Lung microvascular endothelial cell (primary cell): ENCODE results near the gene CD48. TPM values are rescaled to one million over a fixed set of nuclear protein-coding genes. Genes with fewer than 3 reads are reported as not detected.

Experiments used
- DNase-seq, 2 donors: peaks; one replicate each; pipeline versions ENCODE4 v3.0.0 to v3.0.0-alpha.2; 2010; ENCODE audit warnings: low read depth in 2 of 2
- total RNA-seq: library from RNA; depleted of rRNA; stranded (reverse); fragments of >200 nt; gene quantifications from 2 replicates; pipeline ENCODE4 v1.2.1, GENCODE V29; 2014

CD48 gene, protein sequence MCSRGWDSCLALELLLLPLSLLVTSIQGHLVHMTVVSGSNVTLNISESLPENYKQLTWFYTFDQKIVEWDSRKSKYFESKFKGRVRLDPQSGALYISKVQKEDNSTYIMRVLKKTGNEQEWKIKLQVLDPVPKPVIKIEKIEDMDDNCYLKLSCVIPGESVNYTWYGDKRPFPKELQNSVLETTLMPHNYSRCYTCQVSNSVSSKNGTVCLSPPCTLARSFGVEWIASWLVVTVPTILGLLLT
- not detected in 2 replicates for total RNA-seq

DNA sequence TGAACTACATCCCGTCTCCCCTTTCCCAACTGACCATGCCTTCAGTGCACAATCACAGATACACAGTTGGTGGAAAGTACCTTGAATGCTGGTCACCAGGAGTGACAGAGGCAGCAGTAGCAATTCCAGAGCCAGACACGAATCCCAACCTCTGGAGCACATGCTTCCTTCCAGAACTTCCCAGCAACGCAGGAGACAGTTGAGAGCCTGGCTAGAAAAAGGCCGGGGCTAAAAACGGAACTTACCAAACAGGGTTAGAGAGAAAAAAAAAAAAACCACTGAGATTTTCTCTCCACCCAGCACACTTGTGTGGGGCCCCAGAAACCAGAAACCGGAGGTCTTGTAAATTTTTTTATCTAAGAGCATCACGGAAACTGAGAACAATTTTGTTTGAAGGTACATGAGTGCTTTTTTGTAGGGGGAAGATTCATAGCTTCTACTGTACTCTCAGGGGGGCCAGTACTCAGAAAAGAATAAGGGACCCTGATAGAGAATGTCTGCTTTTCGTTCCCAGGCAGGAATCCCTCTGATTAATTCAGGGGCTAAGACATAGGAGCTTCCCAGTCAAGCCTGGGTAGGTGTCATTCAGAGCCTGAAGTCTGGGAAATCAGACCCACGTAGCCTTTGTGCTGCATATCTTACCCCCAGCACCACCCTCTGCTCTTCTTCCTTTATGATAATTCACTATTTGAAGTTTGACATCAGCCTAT lies at the start of gene CD48:
TSS of gene CD48 (minus strand) at position 221 of the 710 bp plus-strand sequence. CDS start at position 162, 59 bp downstream.
- no peak for DNase-seq

DNA sequence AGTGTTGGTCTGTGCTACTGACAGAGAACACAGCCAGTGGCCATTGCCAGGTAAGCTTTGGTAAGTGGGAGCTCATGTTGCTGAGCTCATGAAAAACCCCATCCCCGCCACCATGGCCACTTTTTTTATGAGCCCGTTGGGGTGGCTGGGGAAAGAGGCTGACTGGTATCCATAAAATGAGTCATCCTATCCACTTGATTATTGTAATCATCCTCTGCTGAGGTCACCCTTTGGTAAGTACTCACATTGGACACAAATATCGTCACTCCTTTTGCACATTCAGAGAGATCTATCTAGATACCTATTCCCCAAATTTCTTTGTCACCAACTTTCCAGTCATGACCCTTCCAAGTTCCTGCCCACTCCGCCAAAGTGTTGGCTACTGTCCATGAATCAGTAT lies 49.4 kb upstream of the CD48 start:
- DNase-seq = no peak

DNA sequence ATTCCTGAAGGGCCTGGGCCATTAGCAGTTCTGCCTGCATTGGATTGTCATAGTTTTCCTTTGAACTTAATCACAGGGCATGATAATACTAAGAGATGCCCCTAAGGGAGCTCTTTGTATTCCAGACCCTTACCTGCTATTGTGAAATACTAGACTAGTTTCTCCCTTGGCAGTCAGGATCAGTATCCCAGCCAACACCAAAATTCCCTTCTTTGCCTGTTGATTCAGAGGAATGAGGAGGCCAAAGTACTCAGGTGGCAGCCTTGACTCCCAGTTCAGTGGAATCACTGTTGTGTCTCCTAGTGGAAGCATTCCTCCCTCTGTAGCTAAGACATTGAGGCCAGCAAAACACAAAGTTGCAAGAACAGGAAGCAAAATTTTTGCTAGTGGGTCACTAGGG lies 48.1 kb upstream of the CD48 start:
- no peak for DNase-seq

DNA sequence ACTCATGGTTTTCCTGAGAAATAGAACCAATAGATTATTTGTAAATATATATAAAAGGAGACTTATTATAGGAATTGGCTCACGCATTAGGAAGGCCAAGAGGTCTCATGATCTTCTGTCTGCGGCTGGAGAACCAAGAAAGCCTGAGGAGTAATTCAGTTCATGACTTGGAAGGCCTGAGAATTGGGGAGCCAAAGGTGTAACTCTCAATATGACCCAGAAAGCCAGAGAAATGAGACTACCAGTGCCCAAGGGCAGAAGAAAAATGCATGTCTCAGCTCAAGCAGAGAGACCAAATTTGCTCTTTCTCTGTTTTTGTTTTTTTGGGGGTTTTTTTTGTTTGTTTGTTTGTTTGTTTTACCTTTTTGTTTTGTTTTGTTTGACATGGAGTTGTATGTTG lies 46.9 kb upstream of the CD48 start:
- DNase-seq = no peak

DNA sequence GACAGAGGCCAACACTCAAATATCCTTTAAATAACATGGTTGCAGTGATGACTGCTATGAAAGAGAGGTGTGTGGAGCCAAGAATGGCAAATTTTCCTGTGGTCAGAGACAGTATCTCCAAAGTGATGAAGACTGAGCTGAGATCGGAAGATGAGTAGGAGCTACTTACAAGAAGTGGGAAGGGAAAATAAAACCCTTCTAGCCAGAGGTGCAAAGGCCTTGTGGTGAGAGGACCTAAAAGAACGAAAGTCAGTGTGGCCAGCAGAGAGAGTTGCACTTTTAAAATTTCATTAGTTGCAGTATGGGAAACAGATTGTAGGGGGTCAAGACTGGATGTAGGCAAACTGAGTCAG lies 45.2 kb upstream of the CD48 start:
- DNase-seq = no peak

DNA sequence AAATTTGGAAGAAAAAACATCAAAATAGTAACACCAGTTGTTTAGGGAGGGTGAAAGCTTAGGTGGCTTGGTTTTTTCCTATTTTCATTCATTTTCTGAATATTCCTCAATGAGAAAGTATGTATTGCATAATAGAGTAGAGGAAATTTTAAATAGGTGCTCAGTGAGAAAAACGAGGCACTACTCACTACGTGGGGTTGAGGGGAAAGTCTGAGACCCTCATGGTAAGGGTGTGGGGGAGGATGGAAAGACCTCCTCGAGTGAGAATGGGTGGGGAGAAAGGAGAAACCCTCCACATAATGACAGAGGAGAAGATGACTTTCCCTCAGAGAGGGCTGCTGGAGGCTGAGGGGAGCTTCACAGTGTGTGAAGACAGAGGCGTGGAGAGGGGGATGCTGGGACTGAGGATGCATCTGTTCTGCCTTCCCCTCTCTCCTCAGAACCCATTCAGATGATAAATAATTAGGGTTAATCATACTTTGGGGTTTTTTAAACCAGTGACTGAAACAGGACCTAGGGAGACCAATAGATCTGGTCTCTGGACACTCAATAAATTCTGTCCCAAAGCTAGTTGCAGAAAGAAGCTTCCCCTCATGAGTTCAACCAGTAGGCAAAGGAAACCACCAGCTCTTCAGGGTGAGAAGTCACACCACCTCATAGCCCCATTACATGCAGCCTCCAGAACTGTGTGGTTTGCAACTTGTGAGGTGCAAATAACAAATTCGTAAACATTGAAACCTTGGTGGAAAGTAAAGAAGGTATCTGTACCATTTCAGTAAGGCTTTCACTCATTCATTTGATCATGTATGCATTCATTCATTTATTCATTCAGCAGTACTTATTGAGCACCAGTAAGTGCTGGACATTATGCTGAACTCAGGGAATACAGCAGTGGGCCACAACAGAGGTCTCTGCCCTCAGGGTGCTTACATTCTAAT lies 44.6 kb upstream of the CD48 start:
- DNase-seq = no peak

DNA sequence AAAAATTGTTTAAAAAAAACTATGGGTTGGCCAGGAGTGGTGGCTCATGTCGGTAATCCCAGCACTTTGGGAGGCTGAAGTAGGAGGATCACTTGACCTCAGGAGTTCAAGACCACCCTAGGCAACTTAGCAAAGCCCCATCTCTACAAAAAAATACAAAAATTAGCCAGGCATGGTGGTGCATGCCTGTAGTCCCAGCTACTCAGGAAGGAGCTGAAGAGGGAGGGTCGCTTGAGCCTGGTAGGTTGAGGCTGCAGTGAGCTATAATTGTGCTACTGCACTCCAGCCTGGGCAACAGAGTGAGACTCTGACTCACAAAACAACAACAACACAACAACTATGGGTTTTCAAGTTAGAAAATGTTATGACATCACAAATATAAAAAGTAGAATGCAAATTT lies 43.8 kb upstream of the CD48 start:
- no peak for DNase-seq

DNA sequence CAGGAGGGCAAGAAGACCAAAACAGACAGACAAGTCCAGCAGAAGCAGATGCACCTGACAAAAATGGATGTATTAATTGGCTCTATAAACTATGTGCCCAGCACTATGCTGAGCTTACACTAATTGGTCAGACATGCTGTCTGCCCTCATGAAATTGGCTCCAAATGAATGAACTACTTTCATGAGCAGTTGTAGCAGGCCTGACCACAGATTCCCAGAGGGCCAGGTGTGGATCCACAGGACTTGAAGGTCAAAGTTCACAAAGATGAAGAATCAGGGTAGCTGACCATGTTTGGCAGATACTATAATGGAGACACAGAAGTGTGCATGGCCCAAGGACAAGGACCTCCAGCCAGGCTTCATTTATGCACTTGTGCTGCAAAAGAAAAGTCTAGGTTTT lies 42.0 kb upstream of the CD48 start:
- no peak for DNase-seq

DNA sequence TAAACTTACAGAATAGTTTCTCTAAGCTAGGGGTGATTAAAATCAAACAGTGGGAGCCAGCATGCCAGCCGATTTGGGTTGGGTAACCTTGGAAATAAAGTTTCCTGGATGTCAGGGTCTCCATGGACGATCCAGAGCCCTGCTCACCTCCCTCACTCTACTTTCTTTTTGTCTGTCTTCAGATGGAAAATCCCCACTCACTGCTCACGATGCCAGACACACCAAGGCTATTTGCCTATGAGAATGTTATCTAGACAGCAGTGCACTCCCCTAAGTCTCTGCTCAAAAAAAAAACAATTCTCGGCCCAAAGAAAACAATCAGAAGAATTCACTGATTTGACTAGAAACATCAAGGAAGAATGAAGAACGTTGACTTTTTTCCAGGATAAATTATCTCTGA lies 41.3 kb upstream of the CD48 start:
- no peak for DNase-seq

DNA sequence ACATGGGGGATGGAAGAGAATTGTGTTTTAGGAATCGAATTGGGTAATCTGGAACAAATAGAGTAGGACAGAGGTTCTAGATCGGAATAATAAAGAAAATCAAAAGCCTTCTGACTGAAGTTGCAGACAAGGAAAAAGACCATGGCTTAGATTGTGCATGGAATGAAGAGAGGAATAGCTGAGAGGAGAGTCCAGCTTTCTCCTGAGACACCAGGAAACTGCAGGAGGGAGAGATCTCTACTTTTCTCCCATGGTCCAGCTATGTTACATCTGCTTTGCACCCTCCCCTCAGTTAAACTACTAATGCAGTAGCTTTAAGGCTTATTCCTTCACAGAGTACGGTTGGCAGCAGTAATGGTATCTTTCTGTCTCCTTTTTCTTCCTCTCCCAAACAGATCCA lies 40.8 kb upstream of the CD48 start:
- DNase-seq = no peak

DNA sequence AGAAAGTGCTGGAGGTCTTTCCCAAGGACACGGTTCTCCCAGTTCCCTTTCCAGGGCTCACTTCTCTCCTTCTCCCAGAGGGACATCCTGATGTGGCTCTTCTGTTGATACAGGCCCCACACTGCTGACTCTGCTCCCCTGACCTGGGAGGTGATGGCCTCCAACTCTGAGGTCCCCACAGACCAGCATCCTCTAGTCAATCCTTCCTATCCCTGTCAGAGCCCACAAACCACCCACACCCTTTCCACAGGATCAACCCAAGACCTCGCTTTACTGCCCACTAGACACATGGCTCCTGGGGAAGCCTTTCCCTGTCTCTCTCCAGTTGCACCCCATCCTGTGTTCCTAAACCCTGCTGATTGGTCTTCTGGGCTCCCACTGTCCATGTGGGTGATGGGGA lies 39.0 kb upstream of the CD48 start:
- DNase-seq = no peak

DNA sequence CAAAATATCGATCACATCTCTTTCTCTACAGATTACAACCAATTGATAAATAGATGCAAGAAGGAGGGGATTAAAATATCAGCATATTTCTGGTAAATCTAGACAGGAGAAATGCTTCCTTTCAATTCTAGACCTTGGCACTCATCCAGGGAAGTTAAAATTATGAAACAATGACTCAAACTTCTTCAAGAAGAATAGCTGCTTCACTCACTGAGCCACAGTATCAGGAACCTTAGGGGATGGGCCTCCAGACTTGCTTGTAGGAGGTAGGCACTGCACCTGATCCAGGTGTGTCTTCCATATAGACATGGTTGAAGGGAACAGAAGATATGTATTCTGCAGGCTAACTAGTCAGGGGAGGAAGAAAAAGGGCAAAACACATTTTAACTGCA lies 37.3 kb upstream of the CD48 start:
- peak in 1 of 2 donors; percentile 22 for DNase-seq

DNA sequence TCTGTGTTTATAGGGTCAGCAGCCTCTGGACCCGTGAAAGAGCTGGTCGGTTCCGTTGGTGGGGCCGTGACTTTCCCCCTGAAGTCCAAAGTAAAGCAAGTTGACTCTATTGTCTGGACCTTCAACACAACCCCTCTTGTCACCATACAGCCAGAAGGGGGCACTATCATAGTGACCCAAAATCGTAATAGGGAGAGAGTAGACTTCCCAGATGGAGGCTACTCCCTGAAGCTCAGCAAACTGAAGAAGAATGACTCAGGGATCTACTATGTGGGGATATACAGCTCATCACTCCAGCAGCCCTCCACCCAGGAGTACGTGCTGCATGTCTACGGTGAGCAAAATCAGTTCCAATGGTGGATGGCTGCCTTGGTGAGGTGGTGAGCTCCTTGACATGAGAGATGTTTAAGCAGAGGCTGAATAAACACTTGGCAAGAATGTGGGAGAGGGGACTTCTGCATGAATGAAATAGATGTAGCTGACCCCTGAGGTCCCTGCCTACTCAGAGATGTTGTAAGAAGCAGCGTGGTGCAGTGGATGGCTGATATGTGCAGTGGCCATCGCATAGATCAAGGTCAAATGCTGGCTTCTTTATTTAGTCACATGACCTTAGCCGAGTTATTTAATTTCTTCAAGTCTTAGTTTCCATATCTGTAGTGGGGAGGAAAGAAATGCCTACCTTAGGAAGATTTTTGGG lies 36.7 kb upstream of the CD48 start:
- no peak for DNase-seq

DNA sequence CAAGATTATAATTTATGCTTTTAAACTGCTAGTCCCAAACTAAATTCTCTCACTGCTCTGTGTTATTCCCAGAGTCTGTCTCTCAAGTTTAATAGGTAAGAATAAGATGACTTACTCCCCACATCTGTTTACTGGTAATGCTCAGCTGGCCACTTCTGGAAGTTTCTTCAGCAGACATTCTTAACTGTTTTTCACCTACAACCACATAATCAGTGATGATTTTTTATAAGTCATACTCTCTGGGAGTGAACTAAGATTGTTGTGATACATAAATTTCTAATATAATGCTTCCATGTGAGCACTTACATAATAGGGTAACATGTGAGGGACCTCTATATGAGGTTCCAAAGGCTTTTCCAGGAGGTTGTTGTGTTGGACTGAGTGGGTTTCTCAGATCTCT lies 36.1 kb upstream of the CD48 start:
- no peak for DNase-seq

DNA sequence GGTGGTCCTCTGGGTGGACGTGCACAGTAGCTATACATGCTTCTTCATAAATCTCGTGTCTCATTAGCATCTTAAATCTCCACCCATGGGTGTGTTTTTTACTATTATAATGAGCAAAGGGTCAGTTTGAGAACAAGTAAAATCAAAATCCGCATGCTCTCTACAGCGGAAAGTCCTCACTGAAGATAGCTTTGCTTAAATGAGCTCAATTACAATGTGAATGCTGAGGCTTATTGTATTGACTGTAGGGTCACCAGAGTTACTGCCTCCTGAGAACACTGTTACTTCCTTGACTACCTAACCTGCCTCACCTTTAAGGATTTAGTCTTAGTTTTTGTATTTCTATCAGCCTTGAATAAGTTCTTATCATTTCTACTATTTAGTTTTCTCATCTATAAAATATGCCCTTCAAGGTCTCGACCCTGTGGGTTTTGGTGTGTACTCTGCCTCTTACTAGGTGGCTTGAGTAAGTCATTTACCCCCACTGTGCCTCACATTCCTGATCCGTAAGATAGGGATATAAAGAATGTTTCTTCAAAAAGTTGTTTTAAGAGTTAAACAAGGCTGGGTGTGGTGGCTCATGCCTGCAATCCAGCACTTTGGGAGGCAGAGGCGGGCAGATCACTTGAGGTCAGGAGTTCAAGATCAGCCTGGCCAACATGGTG lies 35.3 kb upstream of the CD48 start:
- no peak for DNase-seq

DNA sequence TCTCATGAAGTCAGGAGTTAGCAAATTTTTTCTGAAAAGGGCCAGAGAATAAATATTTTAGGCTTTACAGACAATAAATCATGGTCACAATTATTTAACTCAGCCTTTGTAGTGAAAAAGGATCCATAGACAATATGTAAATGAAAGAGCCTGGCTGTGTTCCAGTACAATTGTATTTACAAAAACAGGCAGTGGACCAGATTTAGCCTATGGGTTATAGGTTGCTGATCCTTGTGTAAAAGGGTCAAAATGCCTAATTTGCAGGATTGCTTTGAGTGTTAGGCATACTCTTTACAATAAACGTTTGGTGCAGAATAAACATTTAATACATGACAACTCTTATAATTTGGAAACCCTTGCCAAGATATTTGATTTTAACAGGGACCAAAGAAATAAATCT lies 33.9 kb upstream of the CD48 start:
- no peak for DNase-seq

DNA sequence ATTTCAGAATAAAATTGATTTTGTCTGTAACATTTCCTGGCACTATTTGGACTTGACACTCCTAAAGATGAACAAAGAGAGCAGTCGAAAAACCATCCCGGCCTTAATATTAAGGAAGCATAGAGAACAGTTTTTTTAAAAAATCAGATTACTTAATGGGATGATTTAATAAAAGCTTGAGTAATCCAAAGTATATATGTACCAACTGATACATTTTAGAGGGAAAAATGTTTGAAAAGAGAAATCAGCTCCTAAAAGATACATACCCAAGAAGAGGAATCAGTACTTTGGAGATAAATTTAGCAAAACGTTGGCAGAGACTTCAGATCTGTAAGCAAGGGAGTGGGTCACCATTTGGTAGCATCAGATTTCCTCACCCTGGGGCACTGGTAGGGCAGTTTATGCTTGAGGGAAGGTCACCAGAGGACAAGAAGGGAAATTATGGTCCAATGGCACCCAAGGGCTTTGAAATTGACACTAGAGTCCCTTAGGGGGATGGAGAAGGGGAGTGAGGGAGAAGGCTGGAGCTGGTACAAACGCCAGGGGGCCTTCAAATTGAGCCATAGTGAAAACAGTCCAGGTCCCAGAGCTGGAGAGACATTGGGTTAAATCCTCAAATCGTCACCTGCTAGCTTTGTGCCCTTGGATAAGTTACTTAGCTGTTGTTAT lies 33.4 kb upstream of the CD48 start:
- DNase-seq = no peak

DNA sequence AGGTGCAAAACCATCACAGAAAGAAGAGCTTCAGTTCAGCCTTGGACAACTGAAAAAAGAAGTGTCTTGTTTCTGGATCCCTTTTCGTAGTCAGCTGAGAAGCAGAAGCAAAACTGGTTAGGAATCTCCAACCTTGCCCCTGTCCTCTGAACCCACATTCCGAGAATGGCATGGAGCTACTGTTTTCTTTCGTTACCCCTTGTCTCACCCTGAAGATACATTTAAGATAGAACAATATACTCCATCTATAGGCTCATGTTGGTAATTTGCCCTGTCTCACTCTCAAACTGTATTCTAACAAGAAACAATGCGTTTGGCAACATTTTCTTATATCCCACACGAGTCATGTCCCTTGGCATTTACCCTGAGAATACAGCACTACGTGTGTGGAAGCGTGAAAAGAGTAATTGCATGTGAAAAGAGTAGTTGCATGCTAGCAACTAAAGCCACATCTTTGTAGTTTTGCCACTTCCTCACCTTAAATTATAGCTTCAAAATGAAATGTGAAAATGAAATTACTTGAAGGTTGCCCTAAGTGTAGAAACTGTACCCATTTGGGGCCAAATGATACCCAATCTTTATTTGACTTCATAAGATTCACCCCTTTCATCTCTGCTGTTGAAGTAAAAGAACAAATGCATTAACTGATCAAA lies 32.7 kb upstream of the CD48 start:
- DNase-seq = no peak

DNA sequence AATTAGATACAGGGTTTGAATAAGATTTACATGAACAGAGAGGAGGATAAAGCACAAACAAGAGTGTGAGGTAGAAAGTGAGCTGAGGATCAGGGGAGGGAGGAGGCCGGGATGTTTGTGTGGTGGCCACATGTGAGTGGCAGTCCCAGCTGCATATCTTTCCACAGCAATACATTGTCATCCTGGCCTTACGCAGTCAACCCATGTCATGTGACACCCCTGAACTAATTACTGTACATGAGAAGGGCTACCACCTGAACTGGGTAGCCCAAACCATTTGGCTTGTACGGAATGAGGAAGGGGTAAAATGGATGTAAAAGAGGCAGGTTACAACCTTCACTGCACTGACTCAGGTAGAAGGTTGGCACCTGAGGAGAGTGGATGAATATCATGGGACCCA lies 31.6 kb upstream of the CD48 start:
- DNase-seq = no peak

DNA sequence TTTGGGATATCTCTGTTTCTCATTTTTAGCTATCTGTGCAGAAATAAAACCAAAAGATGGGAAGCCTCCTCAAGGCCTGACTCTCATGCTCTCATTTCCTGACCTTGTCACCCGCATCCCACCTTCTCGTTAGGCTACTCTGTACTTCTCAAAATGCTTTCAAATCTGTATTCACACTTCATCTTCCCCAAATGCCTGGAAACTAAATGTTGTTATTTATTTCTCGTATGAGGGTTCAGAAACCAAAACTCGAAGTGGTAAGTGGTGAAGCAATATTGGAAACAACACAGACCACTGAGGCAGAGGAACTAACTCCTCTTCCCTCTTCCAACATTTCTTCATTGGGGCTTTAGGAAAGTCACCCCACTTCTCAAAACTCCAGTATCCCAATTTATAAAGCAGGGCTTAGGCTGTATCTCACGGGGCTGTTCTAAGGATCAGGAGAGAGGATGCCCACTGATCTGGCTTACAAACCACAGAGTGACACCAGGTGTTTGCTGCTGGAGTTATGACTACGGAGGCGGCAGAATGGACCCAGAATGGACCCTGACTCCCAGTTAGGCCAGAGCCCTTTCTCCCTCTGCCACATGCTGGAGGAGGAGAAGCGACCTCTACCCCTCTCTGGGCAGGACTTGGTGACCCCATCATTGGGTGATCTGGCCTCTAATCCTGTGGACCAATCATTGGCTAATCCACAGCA lies 31.0 kb upstream of the CD48 start:
- DNase-seq = no peak
